AG09309 (cell line): Measurements from ENCODE around the gene KRTAP10-12.

Source experiments
- DNase-seq: peaks from one replicate; pipeline ENCODE4 v3.0.0-alpha.2; 2010; ENCODE audit warnings: low read depth
- H3K4me3 ChIP-seq: 2 replicates; pipeline ENCODE4 v1.5.1; 2011; ENCODE audit warnings: mild to moderate bottlenecking, low read depth, low read length, moderate library complexity; ENCODE audit not compliant: control insufficient read depth
- CTCF ChIP-seq: IDR thresholded peaks from 2 replicates; pipeline ENCODE4 v1.5.1; 2011; ENCODE audit warnings: mild to moderate bottlenecking, low read depth, low read length, inconsistent platforms; ENCODE audit not compliant: insufficient read depth, control insufficient read depth; ENCODE audit errors: missing control alignments

The KRTAP10-12 gene

GRCh38 chr21:44709426-44710293 lies 12.7 kb downstream of the KRTAP10-12 start:
- TF ChIP-seq CTCF = no peak
- no peak overlapping the region for H3K4me3 ChIP-seq
- no peak for DNase-seq

- TF ChIP-seq CTCF = no peak
- H3K4me3 ChIP-seq = no peak overlapping the region
- DNase-seq = no peak
Observed at GRCh38 chr21:44710294-44710665, 13.3 kb downstream of the KRTAP10-12 start.

- DNase-seq = no peak
- H3K4me3 ChIP-seq = no peak overlapping the region
- TF ChIP-seq CTCF = no peak
Observed at GRCh38 chr21:44710756-44711326, 13.9 kb downstream of the KRTAP10-12 start.

GRCh38 chr21:44711327-44712202 lies 14.6 kb downstream of the KRTAP10-12 start, which contains the start of gene TSPEAR:
TSPEAR (minus strand) TSS chr21:44711572; CDS start chr21:44711514, 58 bp downstream.
- H3K4me3 ChIP-seq = no peak within 1 kb of the TSS
- TF ChIP-seq CTCF = no peak
- no peak for DNase-seq

- no peak for DNase-seq
- no peak overlapping the region for H3K4me3 ChIP-seq
- TF ChIP-seq CTCF = no peak
Observed at GRCh38 chr21:44712203-44713028, 15.4 kb downstream of the KRTAP10-12 start.

- TF ChIP-seq CTCF = no peak
- DNase-seq = no peak
- H3K4me3 ChIP-seq = no peak overlapping the region
Observed at GRCh38 chr21:44713130-44713529, 16.2 kb downstream of the KRTAP10-12 start.
